Duodenal mucosa (tissue), 2 donors: ENCODE results near the gene KISS1R.

Source experiments
- H3K27ac ChIP-seq: one replicate; pipeline ENCODE4 v1.7.0; 2013; ENCODE audit warnings: low read depth, low read length
- H3K27me3 ChIP-seq, 2 donors: one replicate each; pipeline ENCODE4 v1.7.0; 2013; ENCODE audit warnings: low read length in 2 of 2, control low read depth in 1 of 2; ENCODE audit not compliant: insufficient read depth in 2 of 2, control insufficient read depth in 1 of 2
- H3K36me3 ChIP-seq, 2 donors: one replicate each; pipeline ENCODE4 v1.7.0; 2013; ENCODE audit warnings: low read length in 2 of 2, control low read depth in 1 of 2; ENCODE audit not compliant: insufficient read depth in 2 of 2, control insufficient read depth in 1 of 2
- H3K4me1 ChIP-seq, 2 donors: one replicate each; pipeline ENCODE4 v1.7.0; 2013; ENCODE audit warnings: low read length in 2 of 2, control low read depth in 1 of 2; ENCODE audit not compliant: insufficient read depth in 2 of 2, control insufficient read depth in 1 of 2
- H3K4me3 ChIP-seq, 2 donors: one replicate each; pipeline ENCODE4 v1.7.0; 2013; ENCODE audit warnings: low read length in 2 of 2, low read depth in 1 of 2
- H3K9ac ChIP-seq, 2 donors: one replicate each; pipeline ENCODE4 v1.7.0; 2013; ENCODE audit warnings: low read length in 2 of 2, low read depth in 1 of 2
- H3K9me3 ChIP-seq, 2 donors: one replicate each; pipeline ENCODE4 v1.7.0; 2013; ENCODE audit warnings: low read length in 2 of 2, control low read depth in 1 of 2; ENCODE audit not compliant: control insufficient read depth in 1 of 2

The KISS1R gene

GRCh38 chr19:925087-925525 lies 8.0 kb downstream of the KISS1R start:
- Histone ChIP-seq H3K27me3 (peaks cover 3 to 6% of the 10 kb centered on the region in 2 donors), H3K36me3 (no peaks in the 10 kb centered on the region), H3K9ac (peak overlapping the region; percentile 49 to 54), H3K27ac (peak overlapping the region; percentile 25), H3K4me1 (peaks cover 0 to 7% of the 10 kb centered on the region in 2 donors), H3K9me3 (no peaks in the 10 kb centered on the region), H3K4me3 (peak overlapping the region; percentile 69 to 80)

- H3K36me3 ChIP-seq: no peaks in the 10 kb centered on the region
- H3K27me3 ChIP-seq: peaks cover 0 to 5% of the 10 kb centered on the region in 2 donors
- H3K9ac ChIP-seq: peak within 1 kb of the TSS; percentile 51 to 70
- H3K4me3 ChIP-seq: peak within 1 kb of the TSS; percentile 69 to 80
- no peaks in the 10 kb centered on the region for H3K9me3 ChIP-seq
- peak within 1 kb of the TSS; percentile 32 for H3K27ac ChIP-seq
- peaks cover 0 to 6% of the 10 kb centered on the region in 2 donors for H3K4me1 ChIP-seq
These were observed 8.6 kb downstream of the KISS1R start, which contains the start of gene ARID3A for GRCh38 chr19:925526-926322. ARID3A (plus strand) TSS chr19:926035; CDS start chr19:929529, 3,494 bp downstream.

- peak overlapping the region; percentile 51 to 70 for H3K9ac ChIP-seq
- H3K4me1 ChIP-seq: peaks cover 0 to 6% of the 10 kb centered on the region in 2 donors
- no peaks in the 10 kb centered on the region for H3K9me3 ChIP-seq
- H3K4me3 ChIP-seq: peak overlapping the region; percentile 69 to 80
- H3K36me3 ChIP-seq: no peaks in the 10 kb centered on the region
- peak overlapping the region; percentile 32 for H3K27ac ChIP-seq
- peaks cover 0 to 1% of the 10 kb centered on the region in 2 donors for H3K27me3 ChIP-seq
These were observed 9.1 kb downstream of the KISS1R start for GRCh38 chr19:926323-926588.

- H3K36me3 ChIP-seq: no peaks in the 10 kb centered on the region
- H3K4me1 ChIP-seq: peaks cover 0 to 6% of the 10 kb centered on the region in 2 donors
- no peaks in the 10 kb centered on the region for H3K9me3 ChIP-seq
- H3K27ac ChIP-seq: peak overlapping the region; percentile 3
- peak overlapping the region in 1 of 2 donors; percentile 70 for H3K9ac ChIP-seq
- H3K4me3 ChIP-seq: peak overlapping the region; percentile 69 to 80
- H3K27me3 ChIP-seq: no peaks in the 10 kb centered on the region
These were observed 9.6 kb downstream of the KISS1R start for GRCh38 chr19:926589-927350.

GRCh38 chr19:927351-927779 lies 10.2 kb downstream of the KISS1R start:
- no peaks in the 10 kb centered on the region for H3K36me3 ChIP-seq
- no peaks in the 10 kb centered on the region for H3K9me3 ChIP-seq
- H3K27me3 ChIP-seq: no peaks in the 10 kb centered on the region
- H3K9ac ChIP-seq: peak overlapping the region in 1 of 2 donors; percentile 70
- H3K4me1 ChIP-seq: peaks cover 0 to 7% of the 10 kb centered on the region in 2 donors
- peak overlapping the region in 1 of 2 donors; percentile 80 for H3K4me3 ChIP-seq
- peak overlapping the region; percentile 42 for H3K27ac ChIP-seq

- H3K4me3 ChIP-seq: no peak overlapping the region
- H3K9ac ChIP-seq: no peak overlapping the region
- H3K9me3 ChIP-seq: no peaks in the 10 kb centered on the region
- no peaks in the 10 kb centered on the region for H3K36me3 ChIP-seq
- no peak overlapping the region for H3K27ac ChIP-seq
- peaks cover 0 to 12% of the 10 kb centered on the region in 2 donors for H3K4me1 ChIP-seq
- H3K27me3 ChIP-seq: no peaks in the 10 kb centered on the region
These were observed 10.8 kb downstream of the KISS1R start for GRCh38 chr19:927780-928401.

- Histone ChIP-seq H3K4me3 (no peak overlapping the region), H3K36me3 (no peaks in the 10 kb centered on the region), H3K27ac (no peak overlapping the region), H3K27me3 (no peaks in the 10 kb centered on the region), H3K9ac (no peak overlapping the region), H3K9me3 (no peaks in the 10 kb centered on the region), H3K4me1 (peaks cover 0 to 14% of the 10 kb centered on the region in 2 donors)
These were observed 11.5 kb downstream of the KISS1R start for GRCh38 chr19:928471-929202.

GRCh38 chr19:929203-929890 lies 12.2 kb downstream of the KISS1R start:
- no peaks in the 10 kb centered on the region for H3K27me3 ChIP-seq
- H3K9me3 ChIP-seq: no peaks in the 10 kb centered on the region
- H3K36me3 ChIP-seq: no peaks in the 10 kb centered on the region
- no peak overlapping the region for H3K4me3 ChIP-seq
- no peak overlapping the region for H3K27ac ChIP-seq
- no peak overlapping the region for H3K9ac ChIP-seq
- H3K4me1 ChIP-seq: peaks cover 5 to 19% of the 10 kb centered on the region in 2 donors

- H3K4me1 ChIP-seq: peaks cover 10 to 19% of the 10 kb centered on the region in 2 donors
- no peaks in the 10 kb centered on the region for H3K27me3 ChIP-seq
- no peak overlapping the region for H3K4me3 ChIP-seq
- H3K9me3 ChIP-seq: no peaks in the 10 kb centered on the region
- no peaks in the 10 kb centered on the region for H3K36me3 ChIP-seq
- H3K27ac ChIP-seq: no peak overlapping the region
- no peak overlapping the region for H3K9ac ChIP-seq
These were observed 12.7 kb downstream of the KISS1R start for GRCh38 chr19:929891-930258.
